Neutrophil (primary cell): Measurements from ENCODE around the gene FAM221B.
A peak's percentile ranks its signal among the peaks of the same experiment; 100 is the strongest.

Source experiments
- H3K27ac ChIP-seq: fragments of 200-600 bp; sonication (generic); 2 replicates; pipeline ENCODE4 v1.5.1; 2016; ENCODE audit warnings: mild to moderate bottlenecking, moderate library complexity
- H3K27me3 ChIP-seq: fragments of 200-600 bp; sonication (generic); 2 replicates; pipeline ENCODE4 v1.6.0; 2016; ENCODE audit warnings: mild to moderate bottlenecking
- H3K36me3 ChIP-seq: fragments of 200-600 bp; sonication (generic); 2 replicates; pipeline ENCODE4 v1.5.1; 2017
- H3K4me1 ChIP-seq, 2 experiments: fragments of 200-600 bp in 1 of 2; sonication (generic) in 1 of 2; 1 replicate in 1 of 2; 2 replicates in 1 of 2; pipeline versions ENCODE4 v1.5.1 to v1.6.1; 2013 to 2016; ENCODE audit warnings: low read depth in 1 of 2, low read length in 1 of 2, mild to moderate bottlenecking in 1 of 2, moderate library complexity in 1 of 2; ENCODE audit not compliant: control insufficient read depth in 1 of 2, insufficient read depth in 1 of 2
- H3K4me3 ChIP-seq, 2 experiments: fragments of 200-600 bp in 1 of 2; sonication (generic) in 1 of 2; 1 replicate in 1 of 2; 2 replicates in 1 of 2; pipeline ENCODE4 v1.5.1; 2013 to 2016; ENCODE audit warnings: low read depth in 1 of 2, low read length in 1 of 2, mild to moderate bottlenecking in 1 of 2, moderate library complexity in 1 of 2
- H3K9me3 ChIP-seq: fragments of 200-600 bp; sonication (generic); 2 replicates; pipeline ENCODE4 v1.5.1; 2016
- TF ChIP-seq, protein P1 (sequence below): fragments of 200-600 bp; sonication (generic); IDR thresholded peaks from 2 replicates; pipeline ENCODE4 v1.5.1; 2016; ENCODE audit warnings: antibody characterized with exemption

The FAM221B gene, protein sequence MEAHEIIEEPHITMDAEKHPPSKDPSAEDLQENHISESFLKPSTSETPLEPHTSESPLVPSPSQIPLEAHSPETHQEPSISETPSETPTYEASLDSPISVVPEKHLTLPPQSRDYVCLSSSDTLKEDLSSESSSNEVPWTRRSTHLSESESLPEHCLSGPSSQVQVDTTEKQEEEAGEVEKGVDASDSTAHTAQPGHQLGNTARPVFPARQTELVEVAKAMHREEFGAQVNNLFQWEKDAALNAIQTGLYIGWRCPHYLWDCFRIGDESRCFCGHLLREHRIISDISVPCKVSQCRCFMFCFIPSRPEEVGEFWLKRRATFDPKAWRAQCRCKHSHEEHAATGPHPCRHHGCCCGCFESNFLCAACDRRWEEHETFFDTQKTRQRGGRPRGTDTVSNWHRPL

DNA sequence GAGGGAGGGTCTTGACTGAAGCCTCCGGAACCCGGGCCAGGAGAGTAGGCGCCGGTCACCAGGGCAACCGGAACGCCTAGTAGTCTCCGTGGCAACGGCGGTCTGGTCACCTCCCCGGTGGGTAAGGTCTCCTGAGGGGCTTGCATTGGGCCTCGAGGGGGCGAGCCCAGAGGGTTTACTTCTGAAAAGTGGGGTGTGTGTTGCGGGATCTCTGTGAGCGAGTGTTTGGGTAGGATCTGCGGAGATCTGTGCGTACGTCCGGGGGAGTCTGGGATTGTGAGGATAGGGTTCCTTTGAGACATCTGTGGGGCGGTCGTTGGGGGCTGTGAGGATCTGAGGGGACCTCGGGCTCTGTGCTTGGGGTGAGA lies at the start of gene FAM221B:
FAM221B (minus strand) TSS at position 17 of the 368 bp plus-strand sequence. CDS start 2,571 bp downstream, outside the sequence.
- Histone ChIP-seq H3K4me1 (peaks cover 23 to 34% of the 10 kb centered on the region in 2 experiments), H3K9me3 (no peaks in the 10 kb centered on the region), H3K27me3 (peaks cover 63% of the 10 kb centered on the region), H3K27ac (peak within 1 kb of the TSS; percentile 55), H3K4me3 (peak within 1 kb of the TSS; percentile 69 to 83), H3K36me3 (no peaks in the 10 kb centered on the region)
- TF ChIP-seq, protein P1, sequence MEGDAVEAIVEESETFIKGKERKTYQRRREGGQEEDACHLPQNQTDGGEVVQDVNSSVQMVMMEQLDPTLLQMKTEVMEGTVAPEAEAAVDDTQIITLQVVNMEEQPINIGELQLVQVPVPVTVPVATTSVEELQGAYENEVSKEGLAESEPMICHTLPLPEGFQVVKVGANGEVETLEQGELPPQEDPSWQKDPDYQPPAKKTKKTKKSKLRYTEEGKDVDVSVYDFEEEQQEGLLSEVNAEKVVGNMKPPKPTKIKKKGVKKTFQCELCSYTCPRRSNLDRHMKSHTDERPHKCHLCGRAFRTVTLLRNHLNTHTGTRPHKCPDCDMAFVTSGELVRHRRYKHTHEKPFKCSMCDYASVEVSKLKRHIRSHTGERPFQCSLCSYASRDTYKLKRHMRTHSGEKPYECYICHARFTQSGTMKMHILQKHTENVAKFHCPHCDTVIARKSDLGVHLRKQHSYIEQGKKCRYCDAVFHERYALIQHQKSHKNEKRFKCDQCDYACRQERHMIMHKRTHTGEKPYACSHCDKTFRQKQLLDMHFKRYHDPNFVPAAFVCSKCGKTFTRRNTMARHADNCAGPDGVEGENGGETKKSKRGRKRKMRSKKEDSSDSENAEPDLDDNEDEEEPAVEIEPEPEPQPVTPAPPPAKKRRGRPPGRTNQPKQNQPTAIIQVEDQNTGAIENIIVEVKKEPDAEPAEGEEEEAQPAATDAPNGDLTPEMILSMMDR = no peak

DNA sequence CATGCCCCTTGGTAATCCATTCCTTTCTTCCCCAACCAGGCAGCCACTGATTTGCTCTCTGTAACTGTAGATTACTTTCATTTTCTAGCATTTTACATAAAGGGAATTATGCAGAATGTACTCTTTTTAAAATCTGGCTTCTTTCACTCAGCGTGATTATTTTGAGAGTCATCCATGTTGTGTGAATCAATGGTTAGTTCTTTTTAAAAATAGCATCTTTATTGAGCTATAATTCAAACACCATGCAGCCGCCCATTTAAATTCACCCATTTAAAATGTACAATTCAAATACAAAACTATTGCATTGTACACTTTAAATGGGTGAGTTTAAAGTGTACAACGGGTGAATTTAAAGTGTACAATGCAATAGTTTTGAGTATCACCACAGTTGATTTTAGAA lies 44.0 kb upstream of the FAM221B start:
- no peaks in the 10 kb centered on the region for H3K9me3 ChIP-seq
- peaks cover 92% of the 10 kb centered on the region for H3K27me3 ChIP-seq
- H3K4me3 ChIP-seq = no peak overlapping the region
- TF ChIP-seq, protein P1 = no peak
- no peaks in the 10 kb centered on the region for H3K36me3 ChIP-seq
- no peak overlapping the region for H3K27ac ChIP-seq
- H3K4me1 ChIP-seq = no peaks in the 10 kb centered on the region

DNA sequence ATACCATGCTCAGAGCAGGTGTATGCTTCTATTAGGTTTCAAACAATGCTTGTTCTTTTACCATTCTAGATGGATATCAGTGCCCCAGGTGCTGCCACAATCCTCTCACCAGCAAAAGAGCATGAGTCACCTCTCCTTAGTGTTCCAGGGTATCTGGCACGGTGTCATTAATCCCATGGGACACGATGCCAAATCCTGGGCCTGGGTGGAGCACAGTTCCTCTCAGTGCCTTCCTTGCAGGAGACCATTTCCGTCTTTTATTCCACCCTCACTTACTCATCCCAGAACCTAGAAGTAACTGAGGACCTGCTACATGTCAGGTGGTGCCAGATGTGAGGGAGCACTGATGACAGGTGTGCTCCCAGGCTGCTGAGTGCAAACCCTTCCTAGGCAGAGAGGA lies 43.0 kb upstream of the FAM221B start:
- TF ChIP-seq, protein P1 = no peak
- H3K36me3 ChIP-seq = no peaks in the 10 kb centered on the region

DNA sequence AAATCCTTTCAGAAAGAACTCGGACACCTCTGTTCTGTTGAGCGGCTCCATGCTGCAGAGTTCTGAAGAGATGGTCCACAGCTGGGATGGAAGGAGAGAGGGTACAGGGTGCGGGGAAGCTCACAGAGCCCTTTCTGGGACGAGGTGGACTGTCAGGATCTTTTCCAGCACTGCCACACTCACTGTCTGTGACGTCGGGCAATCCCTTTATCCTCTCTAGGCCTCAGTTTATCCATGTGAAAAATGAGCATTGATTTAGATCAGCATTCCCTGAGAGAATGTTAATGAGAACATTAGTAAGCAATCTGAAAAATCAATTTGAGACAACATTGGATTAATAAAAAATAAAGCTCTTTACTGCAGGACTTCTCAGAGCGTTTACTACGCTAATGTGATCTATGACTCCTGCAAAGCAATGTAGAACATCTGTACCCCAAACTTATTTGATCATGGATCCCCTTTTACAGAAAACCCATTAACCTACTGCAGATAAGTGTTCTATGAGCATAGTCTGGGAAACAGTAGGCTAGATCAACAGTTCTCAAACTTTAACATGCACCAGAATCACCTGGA lies 41.9 kb upstream of the FAM221B start, which contains the start of gene OR13J1:
OR13J1 (minus strand) TSS at position 51 of the 573 bp plus-strand sequence; CDS start at position 51, 0 bp downstream.
- Histone ChIP-seq H3K9me3 (no peaks in the 10 kb centered on the region), H3K4me3 (no peak within 1 kb of the TSS), H3K4me1 (no peaks in the 10 kb centered on the region), H3K27me3 (peaks cover 92% of the 10 kb centered on the region), H3K27ac (no peak within 1 kb of the TSS), H3K36me3 (no peaks in the 10 kb centered on the region)
- TF ChIP-seq, protein P1 = no peak

More for the DNA sequence above, 43.0 kb upstream of the FAM221B start:
- no peak overlapping the region for H3K4me3 ChIP-seq
- H3K4me1 ChIP-seq = no peaks in the 10 kb centered on the region
- no peak overlapping the region for H3K27ac ChIP-seq
- H3K9me3 ChIP-seq = no peaks in the 10 kb centered on the region
- H3K27me3 ChIP-seq = peaks cover 91% of the 10 kb centered on the region

DNA sequence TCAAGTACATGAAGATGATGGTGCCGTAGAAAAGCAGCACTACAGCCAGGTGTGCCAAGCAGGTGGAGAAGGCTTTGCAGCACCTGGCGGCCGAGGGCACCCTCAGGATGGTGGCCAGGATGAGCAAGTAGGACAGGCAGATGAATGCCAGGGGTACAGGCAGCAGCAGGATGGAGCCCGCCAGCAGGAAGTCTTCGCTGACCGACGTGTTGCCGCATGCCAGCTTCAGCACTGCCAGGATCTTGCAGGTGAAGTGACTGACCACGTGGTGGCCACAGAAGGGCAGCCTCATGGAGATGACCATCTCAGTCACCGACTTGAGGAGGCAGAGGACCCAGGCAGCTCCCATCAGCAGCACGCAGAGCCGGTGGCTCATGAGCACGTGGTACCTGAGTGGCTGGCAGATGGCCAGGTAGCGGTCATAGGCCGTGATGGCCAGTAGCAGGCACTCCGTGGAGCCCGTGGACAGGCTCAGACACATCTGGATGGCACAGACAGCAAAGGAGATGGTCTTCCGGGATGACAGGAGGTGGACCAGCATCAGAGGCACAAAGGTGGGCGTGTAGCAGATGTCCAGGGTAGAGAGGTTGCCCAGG lies 41.2 kb upstream of the FAM221B start:
- Histone ChIP-seq H3K9me3 (no peaks in the 10 kb centered on the region), H3K27me3 (peaks cover 92% of the 10 kb centered on the region), H3K4me1 (no peaks in the 10 kb centered on the region), H3K4me3 (no peak overlapping the region), H3K27ac (no peak overlapping the region), H3K36me3 (no peaks in the 10 kb centered on the region)
- TF ChIP-seq, protein P1 = no peak
